Activated T-cell treated with anti-CD3 and anti-CD28 coated beads for 24 hours (primary cell): Measurements from ENCODE around the gene STN1.
"Not testable (repeated sequence)": the region's sequence is repeated elsewhere in the genome, so short reads cannot be mapped to it uniquely, and the experiment has no call there.

ENCODE experiments used
- DNase-seq: peaks from one replicate; pipeline ENCODE4 v3.0.0-alpha.2; 2020; ENCODE audit warnings: low read depth

STN1 gene

GRCh38 chr10:103859161-103860086 is 58.6 kb downstream of the STN1 start:
- peak; percentile 44 for DNase-seq

GRCh38 chr10:103858360-103858759 is 59.6 kb downstream of the STN1 start:
- no peak for DNase-seq

GRCh38 chr10:103856797-103857170 is 61.2 kb downstream of the STN1 start:
- DNase-seq = no peak

- DNase-seq = no peak
These were observed 61.9 kb downstream of the STN1 start for GRCh38 chr10:103855852-103856796.

- no peak for DNase-seq
These were observed 62.6 kb downstream of the STN1 start, which contains the start of gene SH3PXD2A for GRCh38 chr10:103855424-103855823. SH3PXD2A (minus strand) TSS chr10:103855576; CDS start chr10:103855266, 310 bp downstream.

GRCh38 chr10:103854686-103855391 is 63.1 kb downstream of the STN1 start:
- no peak for DNase-seq

GRCh38 chr10:103854265-103854685 is 63.7 kb downstream of the STN1 start:
- no peak for DNase-seq

- no peak for DNase-seq
These were observed 64.3 kb downstream of the STN1 start for GRCh38 chr10:103853428-103854264.

- no peak for DNase-seq
These were observed 65.1 kb downstream of the STN1 start for GRCh38 chr10:103852856-103853255.

- no peak for DNase-seq
These were observed 65.7 kb downstream of the STN1 start for GRCh38 chr10:103852189-103852711.

- DNase-seq = no peak
These were observed 66.7 kb downstream of the STN1 start for GRCh38 chr10:103851261-103851660.

GRCh38 chr10:103850572-103850895 is 67.5 kb downstream of the STN1 start:
- no peak for DNase-seq

- DNase-seq = no peak
These were observed 68.0 kb downstream of the STN1 start for GRCh38 chr10:103849880-103850571.

- DNase-seq = no peak
These were observed 68.6 kb downstream of the STN1 start for GRCh38 chr10:103849212-103849877.

- no peak for DNase-seq
These were observed 70.0 kb downstream of the STN1 start for GRCh38 chr10:103847909-103848468.

GRCh38 chr10:103847346-103847745 is 70.6 kb downstream of the STN1 start:
- DNase-seq = no peak

GRCh38 chr10:103845972-103846371 is 72.0 kb downstream of the STN1 start:
- no peak for DNase-seq

GRCh38 chr10:103845346-103845745 is 72.6 kb downstream of the STN1 start:
- DNase-seq = not testable (repeated sequence)

GRCh38 chr10:103843854-103844570 is 74.0 kb downstream of the STN1 start:
- DNase-seq = no peak
